ENCODE data around the gene CAPRIN1. TPM values are rescaled to one million over a fixed set of nuclear protein-coding genes. Genes with fewer than 3 reads are reported as not detected.

Gene CAPRIN1
- total and polyA plus RNA-seq, 2 experiments from 2014 or later = 119 to 365 TPM

GRCh38 chr11:34134765-34135164 lies 83.2 kb downstream of the CAPRIN1 start:
- DNase-seq (ENCODE audit: low spot score) (no peak), ATAC-seq (no peak)
- Mint-ChIP-seq H3K4me1 (no peaks in the 10 kb centered on the region), H3K9me3 (no peaks in the 10 kb centered on the region), H3K27ac (no peak overlapping the region), H3K27me3 (ENCODE audit: insufficient read depth, low read depth, poor library complexity) (peaks cover 2% of the 10 kb centered on the region), H3K4me3 (no peak overlapping the region), H3K36me3 (ENCODE audit: low read depth) (peaks cover 88% of the 10 kb centered on the region)
- peaks cover 35% of the 10 kb centered on the region for H3K36me3 ChIP-seq (ENCODE audit: insufficient read depth)
- no peaks in the 10 kb centered on the region for H3K27me3 ChIP-seq (ENCODE audit: insufficient read depth)
- no peaks in the 10 kb centered on the region for H3F3A ChIP-seq (replicated peaks; ENCODE audit: low read depth)
- H3K4me3 ChIP-seq = no peak overlapping the region
- H2AFZ ChIP-seq = no peak overlapping the region
- 0 out of 2 replicates have a peak, but pooled peaks cover 3% of the 10 kb centered on the region for H4K20me1 ChIP-seq (replicated peaks; ENCODE audit: insufficient read depth)
- no peaks in the 10 kb centered on the region for H3K79me2 ChIP-seq (replicated peaks; ENCODE audit: insufficient read depth)
- no peak overlapping the region for H3K4me2 ChIP-seq
- no peaks in the 10 kb centered on the region for H3K9me2 ChIP-seq (ENCODE audit: insufficient read depth)
- H3K27ac ChIP-seq (ENCODE audit: low read depth) = no peak overlapping the region
- TF ChIP-seq ZNF114 (CRISPR knock-in tag; IDR thresholded peaks at IDR 0.05) = no peak
- no peak for TF ChIP-seq STAT1 (IDR thresholded peaks at IDR 0.05; ENCODE audit: unreplicated experiment)
- no peak for TF ChIP-seq CTCF (conservative IDR thresholded peaks at IDR 0.05; ENCODE audit: low read depth in 2 of 2)
- TF ChIP-seq EZH2phosphoT487 (IDR thresholded peaks at IDR 0.05; ENCODE audit: unreplicated experiment) = no peak
- no peak for TF ChIP-seq JUNB (IDR thresholded peaks at IDR 0.05; ENCODE audit: unreplicated experiment)
- no peak for TF ChIP-seq REST (IDR thresholded peaks at IDR 0.05; ENCODE audit: unreplicated experiment)
- TF ChIP-seq ZNF331 (CRISPR knock-in tag; IDR thresholded peaks at IDR 0.05; ENCODE audit: low read depth) = no peak
- TF ChIP-seq ZNF462 (CRISPR knock-in tag; IDR thresholded peaks at IDR 0.05) = no peak
- TF ChIP-seq NANOG (IDR thresholded peaks at IDR 0.05; ENCODE audit: borderline replicate concordance) = no peak
- no peaks in the 10 kb centered on the region for H3K4me1 ChIP-seq (ENCODE audit: insufficient read depth)

Data from GM23338 (cell line).